SK-N-SH (cell line): Measurements from ENCODE around the gene CCL27. TPM values are rescaled to one million over a fixed set of nuclear protein-coding genes. Genes with fewer than 3 reads are reported as not detected.

Experiments
- CTCF ChIA-PET: fragments of 300-600, 350-600 bp; formaldehyde crosslinking; extraction: SDS; loops from one replicate; lab custom pipeline; 2021; lab: Yijun Ruan, JAX
- POLR2A ChIA-PET: fragments of 350-600 bp; sonication (Branson Sonifier 250); formaldehyde crosslinking; extraction: SDS; loops from one replicate; lab custom pipeline; 2020; ENCODE audit warnings: antibody characterized with exemption, inconsistent platforms; lab: Yijun Ruan, JAX
- DNase-seq: peaks from one replicate; pipeline ENCODE4 v3.0.0; 2012
- H2AFZ ChIP-seq: fragments of 200-600 bp; sonication (generic); 2 replicates; pipeline ENCODE4 v1.8.1; 2016; ENCODE audit warnings: antibody characterized with exemption, mild to moderate bottlenecking, low read depth
- H3F3A ChIP-seq: fragments of 200-600 bp; sonication (generic); replicated peaks from 2 replicates; pipeline ENCODE3; 2016; ENCODE audit warnings: antibody characterized with exemption, mild to moderate bottlenecking; ENCODE audit not compliant: insufficient read depth
- H3K27ac ChIP-seq, 2 experiments: fragments of 200-500 bp in 1 of 2; fragments of 200-600 bp in 1 of 2; sonication (Bioruptor generic) in 1 of 2; sonication (generic), shearing (Covaris generic) in 1 of 2; 2 replicates each; pipeline versions ENCODE4 v1.5.1 to v1.6.1; 2014 to 2016; ENCODE audit warnings: low read depth in 2 of 2, inconsistent platforms in 1 of 2, low read length in 1 of 2, mild to moderate bottlenecking in 1 of 2, mixed read lengths in 1 of 2
- H3K27me3 ChIP-seq: fragments of 200-600 bp; sonication (generic), shearing (Covaris generic); 2 replicates; pipeline ENCODE4 v1.6.1; 2016; ENCODE audit warnings: mixed run types; ENCODE audit not compliant: insufficient read depth
- H3K36me3 ChIP-seq, 2 experiments: fragments of 200-500 bp in 1 of 2; fragments of 200-600 bp in 1 of 2; sonication (Bioruptor generic) in 1 of 2; sonication (generic) in 1 of 2; replicated peaks in 1 of 2; 2 replicates each; pipeline versions ENCODE3 to v1.5.1; 2014 to 2016; ENCODE audit warnings: low read length in 1 of 2, mild to moderate bottlenecking in 1 of 2; ENCODE audit not compliant: insufficient read depth in 2 of 2, control insufficient read depth in 1 of 2
- H3K4me1 ChIP-seq, 2 experiments: fragments of 200-500 bp in 1 of 2; fragments of 200-600 bp in 1 of 2; sonication (Bioruptor generic) in 1 of 2; sonication (generic), shearing (Covaris generic) in 1 of 2; 2 replicates each; pipeline versions ENCODE4 v1.5.1 to v1.6.1; 2014 to 2016; ENCODE audit warnings: low read depth in 1 of 2, low read length in 1 of 2, mixed run types in 1 of 2; ENCODE audit not compliant: insufficient read depth in 2 of 2, control insufficient read depth in 1 of 2
- H3K4me2 ChIP-seq: fragments of 200-600 bp; sonication (generic), shearing (Covaris generic); 2 replicates; pipeline ENCODE4 v1.6.1; 2017; ENCODE audit warnings: mixed run types
- H3K4me3 ChIP-seq, 2 experiments: fragments of 200-500 bp in 1 of 2; fragments of 200-600 bp in 1 of 2; sonication (Bioruptor generic) in 1 of 2; sonication (generic), shearing (Covaris generic) in 1 of 2; 2 replicates each; pipeline versions ENCODE4 v1.5.1 to v1.8.1; 2014 to 2016; ENCODE audit warnings: low read depth in 2 of 2, inconsistent platforms in 1 of 2, low read length in 1 of 2, mild to moderate bottlenecking in 1 of 2, mixed read lengths in 1 of 2, moderate library complexity in 1 of 2
- H3K79me2 ChIP-seq: fragments of 200-600 bp; sonication (generic); 2 replicates; pipeline ENCODE4 v1.8.1; 2017; ENCODE audit warnings: mild to moderate bottlenecking; ENCODE audit not compliant: insufficient read depth
- H3K9ac ChIP-seq: fragments of 200-600 bp; sonication (generic); 2 replicates; pipeline ENCODE4 v1.6.1; 2017; ENCODE audit warnings: mixed run types
- H3K9me2 ChIP-seq: fragments of 200-600 bp; sonication (generic); 2 replicates; pipeline ENCODE4 v1.6.1; 2017; ENCODE audit warnings: mixed run types
- H3K9me3 ChIP-seq: fragments of 200-600 bp; sonication (generic); 2 replicates; pipeline ENCODE4 v1.6.1; 2017; ENCODE audit warnings: mixed run types, mild to moderate bottlenecking, moderate library complexity
- H4K20me1 ChIP-seq: fragments of 200-600 bp; sonication (generic); 2 replicates; pipeline ENCODE4 v1.6.1; 2017; ENCODE audit warnings: mild to moderate bottlenecking, mixed run types; ENCODE audit not compliant: insufficient read depth
- CHD2 ChIP-seq: fragments of 150-350 bp; IDR thresholded peaks from 2 replicates; pipeline ENCODE4 v1.6.1; 2018; ENCODE audit warnings: low read length; ENCODE audit not compliant: partially characterized antibody
- CTCF ChIP-seq: fragments of 200-600 bp; sonication (generic); IDR thresholded peaks from 2 replicates; pipeline ENCODE4 v1.6.1; 2017; ENCODE audit warnings: antibody characterized with exemption, mild to moderate bottlenecking, moderate library complexity
- ELF1 ChIP-seq: IDR thresholded peaks from 2 replicates; pipeline ENCODE4 v1.4.0; 2012
- EP300 ChIP-seq, 2 experiments: IDR thresholded peaks; 2 replicates each; pipeline versions ENCODE4 v1.4.0 to v1.6.1; 2012; ENCODE audit warnings: borderline replicate concordance in 1 of 2, low read depth in 1 of 2, low read length in 1 of 2
- EZH2phosphoT487 ChIP-seq: fragments of 200-600 bp; sonication (generic); IDR thresholded peaks from 2 replicates; pipeline ENCODE4 v1.6.1; 2017; ENCODE audit warnings: low read depth, mixed run types, mild to moderate bottlenecking, antibody characterized with exemption, moderate library complexity, borderline replicate concordance
- FOXM1 ChIP-seq: IDR thresholded peaks from 2 replicates; pipeline ENCODE4 v1.4.0; 2012; ENCODE audit warnings: low read depth, mild to moderate bottlenecking
- JUND ChIP-seq: IDR thresholded peaks from 2 replicates; pipeline ENCODE4 v1.4.0; 2012
- MEF2A ChIP-seq: IDR thresholded peaks from 2 replicates; pipeline ENCODE4 v1.4.0; 2012; ENCODE audit warnings: low read depth, borderline replicate concordance
- MXI1 ChIP-seq: IDR thresholded peaks from 2 replicates; pipeline ENCODE4 v1.6.1; 2012; ENCODE audit warnings: mild to moderate bottlenecking, low read depth, low read length, improper control_type of control experiment
- RAD21 ChIP-seq: IDR thresholded peaks from 2 replicates; pipeline ENCODE4 v1.6.1; 2012; ENCODE audit warnings: mild to moderate bottlenecking, low read length
- RFX5 ChIP-seq: IDR thresholded peaks from 2 replicates; pipeline ENCODE4 v1.6.1; 2012; ENCODE audit warnings: mild to moderate bottlenecking, improper control_type of control experiment, low read length
- SIN3A ChIP-seq: IDR thresholded peaks from 2 replicates; pipeline ENCODE4 v1.6.1; 2012; ENCODE audit warnings: low read depth, mild to moderate bottlenecking, low read length, moderate library complexity, borderline replicate concordance
- SMC3 ChIP-seq: IDR thresholded peaks from 2 replicates; pipeline ENCODE4 v1.6.1; 2012; ENCODE audit warnings: low read depth, low read length, improper control_type of control experiment
- YY1 ChIP-seq: IDR thresholded peaks from 2 replicates; pipeline ENCODE4 v1.4.0; 2012; ENCODE audit warnings: low read depth, mild to moderate bottlenecking
- WGBS: methylation state at CpG from one replicate; pipeline ENCODE4 v1.1.6; 2017; ENCODE audit warnings: low lambda C conversion rate; 5-methylcytosine and 5-hydroxymethylcytosine counted together
- polyA plus RNA-seq, 3 experiments: library from polyadenylated mRNA; depleted of rRNA; stranded (reverse); fragments of >200 nt; gene quantifications; 2 replicates each; pipeline ENCODE4 v1.2.3, GENCODE V29; 2012
- TF ChIP-seq, protein P1 (sequence below): IDR thresholded peaks from 2 replicates; pipeline ENCODE4 v1.6.1; 2012; ENCODE audit warnings: mild to moderate bottlenecking, low read depth, low read length, moderate library complexity
- TF ChIP-seq, protein P2 (sequence below): fragments of 150-350 bp; IDR thresholded peaks from 2 replicates; pipeline ENCODE4 v1.6.1; 2017; ENCODE audit warnings: antibody characterized with exemption, low read length, low read depth, borderline replicate concordance
- TF ChIP-seq, protein P3 (sequence below): IDR thresholded peaks from 2 replicates; pipeline ENCODE4 v1.4.0; 2012; ENCODE audit warnings: low read depth, borderline replicate concordance
- TF ChIP-seq, protein P4 (sequence below): IDR thresholded peaks from 2 replicates; pipeline ENCODE4; 2012

Gene CCL27
- polyA plus RNA-seq, 1 of the 3 experiments (the other 2 are of a cell fraction): not detected

- no peaks in the 10 kb centered on the region for H3F3A ChIP-seq
- H2AFZ ChIP-seq: no peak overlapping the region
- H3K9me3 ChIP-seq: no peaks in the 10 kb centered on the region
- H3K4me1 ChIP-seq: no peaks in the 10 kb centered on the region; a peak in 1 of 4 replicates
- ChIA-PET CTCF (interaction anchor here (1.2 to 5.1 kb wide), 3 partner anchors 10 to 13 kb away, joined by 4 to 43 read pairs (median 6); no protein-coding TSS in a partner anchor), POLR2A (no interaction called here)
- no peaks in the 10 kb centered on the region for H3K79me2 ChIP-seq
- H4K20me1 ChIP-seq: no peaks in the 10 kb centered on the region
- no peak overlapping the region for H3K9ac ChIP-seq
- DNase-seq: no peak
- H3K27me3 ChIP-seq: no peaks in the 10 kb centered on the region
- H3K4me3 ChIP-seq: no peak overlapping the region
- H3K27ac ChIP-seq: no peak overlapping the region
- H3K9me2 ChIP-seq: no peaks in the 10 kb centered on the region
- no peak overlapping the region for H3K4me2 ChIP-seq
- no peaks in the 10 kb centered on the region for H3K36me3 ChIP-seq
- TF ChIP-seq SMC3 (no peak), EP300 (IDR thresholded peaks at IDR 0.05; ENCODE audit: borderline replicate concordance in 1 of 2, low read depth in 1 of 2, low read length in 1 of 2) (no peak), CHD2 (no peak), MEF2A (no peak), RAD21 (no peak), FOXM1 (no peak), MXI1 (no peak), RFX5 (no peak), ELF1 (no peak), YY1 (no peak), SIN3A (no peak), CTCF (no peak), EZH2phosphoT487 (no peak), JUND (no peak)
- TF ChIP-seq, protein P1, sequence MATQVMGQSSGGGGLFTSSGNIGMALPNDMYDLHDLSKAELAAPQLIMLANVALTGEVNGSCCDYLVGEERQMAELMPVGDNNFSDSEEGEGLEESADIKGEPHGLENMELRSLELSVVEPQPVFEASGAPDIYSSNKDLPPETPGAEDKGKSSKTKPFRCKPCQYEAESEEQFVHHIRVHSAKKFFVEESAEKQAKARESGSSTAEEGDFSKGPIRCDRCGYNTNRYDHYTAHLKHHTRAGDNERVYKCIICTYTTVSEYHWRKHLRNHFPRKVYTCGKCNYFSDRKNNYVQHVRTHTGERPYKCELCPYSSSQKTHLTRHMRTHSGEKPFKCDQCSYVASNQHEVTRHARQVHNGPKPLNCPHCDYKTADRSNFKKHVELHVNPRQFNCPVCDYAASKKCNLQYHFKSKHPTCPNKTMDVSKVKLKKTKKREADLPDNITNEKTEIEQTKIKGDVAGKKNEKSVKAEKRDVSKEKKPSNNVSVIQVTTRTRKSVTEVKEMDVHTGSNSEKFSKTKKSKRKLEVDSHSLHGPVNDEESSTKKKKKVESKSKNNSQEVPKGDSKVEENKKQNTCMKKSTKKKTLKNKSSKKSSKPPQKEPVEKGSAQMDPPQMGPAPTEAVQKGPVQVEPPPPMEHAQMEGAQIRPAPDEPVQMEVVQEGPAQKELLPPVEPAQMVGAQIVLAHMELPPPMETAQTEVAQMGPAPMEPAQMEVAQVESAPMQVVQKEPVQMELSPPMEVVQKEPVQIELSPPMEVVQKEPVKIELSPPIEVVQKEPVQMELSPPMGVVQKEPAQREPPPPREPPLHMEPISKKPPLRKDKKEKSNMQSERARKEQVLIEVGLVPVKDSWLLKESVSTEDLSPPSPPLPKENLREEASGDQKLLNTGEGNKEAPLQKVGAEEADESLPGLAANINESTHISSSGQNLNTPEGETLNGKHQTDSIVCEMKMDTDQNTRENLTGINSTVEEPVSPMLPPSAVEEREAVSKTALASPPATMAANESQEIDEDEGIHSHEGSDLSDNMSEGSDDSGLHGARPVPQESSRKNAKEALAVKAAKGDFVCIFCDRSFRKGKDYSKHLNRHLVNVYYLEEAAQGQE: no peak
- TF ChIP-seq, protein P2, sequence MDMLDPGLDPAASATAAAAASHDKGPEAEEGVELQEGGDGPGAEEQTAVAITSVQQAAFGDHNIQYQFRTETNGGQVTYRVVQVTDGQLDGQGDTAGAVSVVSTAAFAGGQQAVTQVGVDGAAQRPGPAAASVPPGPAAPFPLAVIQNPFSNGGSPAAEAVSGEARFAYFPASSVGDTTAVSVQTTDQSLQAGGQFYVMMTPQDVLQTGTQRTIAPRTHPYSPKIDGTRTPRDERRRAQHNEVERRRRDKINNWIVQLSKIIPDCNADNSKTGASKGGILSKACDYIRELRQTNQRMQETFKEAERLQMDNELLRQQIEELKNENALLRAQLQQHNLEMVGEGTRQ: no peak
- TF ChIP-seq, protein P3, sequence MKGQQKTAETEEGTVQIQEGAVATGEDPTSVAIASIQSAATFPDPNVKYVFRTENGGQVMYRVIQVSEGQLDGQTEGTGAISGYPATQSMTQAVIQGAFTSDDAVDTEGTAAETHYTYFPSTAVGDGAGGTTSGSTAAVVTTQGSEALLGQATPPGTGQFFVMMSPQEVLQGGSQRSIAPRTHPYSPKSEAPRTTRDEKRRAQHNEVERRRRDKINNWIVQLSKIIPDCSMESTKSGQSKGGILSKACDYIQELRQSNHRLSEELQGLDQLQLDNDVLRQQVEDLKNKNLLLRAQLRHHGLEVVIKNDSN: no peak
- TF ChIP-seq, protein P4, sequence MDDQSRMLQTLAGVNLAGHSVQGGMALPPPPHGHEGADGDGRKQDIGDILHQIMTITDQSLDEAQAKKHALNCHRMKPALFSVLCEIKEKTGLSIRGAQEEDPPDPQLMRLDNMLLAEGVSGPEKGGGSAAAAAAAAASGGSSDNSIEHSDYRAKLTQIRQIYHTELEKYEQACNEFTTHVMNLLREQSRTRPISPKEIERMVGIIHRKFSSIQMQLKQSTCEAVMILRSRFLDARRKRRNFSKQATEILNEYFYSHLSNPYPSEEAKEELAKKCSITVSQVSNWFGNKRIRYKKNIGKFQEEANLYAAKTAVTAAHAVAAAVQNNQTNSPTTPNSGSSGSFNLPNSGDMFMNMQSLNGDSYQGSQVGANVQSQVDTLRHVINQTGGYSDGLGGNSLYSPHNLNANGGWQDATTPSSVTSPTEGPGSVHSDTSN: no peak
- TF ChIP-seq, all 33 proteins: peak for 0
- WGBS: 70% methylated on average over 4 of the region's 4 CpGs
Measured at GRCh38 chr9:34689116-34689470, 26.6 kb upstream of the CCL27 start.
